Measurements from ENCODE around the gene SDR42E1. TPM values are rescaled to one million over a fixed set of nuclear protein-coding genes. Genes with fewer than 3 reads are reported as not detected.

SDR42E1 gene
- total RNA-seq, 1 experiment from 2014 or later = 4.4 TPM

DNA sequence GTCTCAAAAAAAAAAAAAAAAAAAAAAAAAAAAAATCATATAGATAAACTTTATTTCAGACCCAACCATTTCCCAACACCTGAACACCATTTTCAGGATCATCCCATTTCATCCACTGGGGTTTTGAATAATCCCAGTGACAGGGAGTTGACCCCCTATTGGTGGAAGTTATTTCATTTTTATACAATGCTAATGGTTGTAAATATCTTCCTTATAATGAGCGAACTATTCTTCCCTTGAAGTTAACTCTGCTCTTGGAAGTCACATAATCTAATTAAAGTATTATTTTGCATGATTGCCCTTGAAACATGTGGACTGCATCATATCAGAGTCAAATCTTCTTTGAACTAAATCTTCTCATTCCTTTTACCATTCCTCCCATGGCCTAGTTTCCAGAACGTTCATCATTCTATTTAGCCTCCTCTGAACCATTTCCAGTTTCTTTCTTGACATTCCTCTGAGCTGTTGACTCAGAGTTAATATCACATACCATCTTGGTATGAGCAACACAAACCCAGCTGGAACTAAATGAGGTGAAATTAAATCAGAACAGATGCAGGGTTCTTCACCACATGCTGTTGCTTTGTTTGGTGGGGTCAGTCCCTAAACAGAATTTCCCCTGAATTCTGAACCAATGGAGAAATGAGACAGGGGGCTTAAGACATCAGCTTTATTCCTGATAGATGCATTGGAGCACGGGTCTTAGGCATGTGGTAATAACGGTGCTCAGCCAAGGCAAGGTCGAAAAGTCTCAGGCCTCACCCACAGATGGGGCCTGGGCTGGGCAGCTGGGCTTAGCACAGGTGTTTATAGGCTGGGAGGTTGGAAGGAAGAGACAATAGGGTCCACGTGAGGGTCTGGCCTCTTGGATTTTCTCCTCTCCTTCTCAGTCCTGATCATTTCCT lies 32.7 kb upstream of the SDR42E1 start:
- H3K9ac ChIP-seq (ENCODE audit: low read length) = no peak overlapping the region
- no peaks in the 10 kb centered on the region for H4K20me1 ChIP-seq (ENCODE audit: insufficient read depth, low read depth, low read length)
- no peaks in the 10 kb centered on the region for H3K9me2 ChIP-seq (replicated peaks; ENCODE audit: insufficient read depth, low read length)
- no peak overlapping the region for H3K4me3 ChIP-seq (ENCODE audit: low read length)
- no peaks in the 10 kb centered on the region for H3K36me3 ChIP-seq (ENCODE audit: insufficient read depth, low read length)
- H3K4me2 ChIP-seq (ENCODE audit: low read depth, low read length, poor library complexity, severe bottlenecking) = no peak overlapping the region
- no peaks in the 10 kb centered on the region for H3K27me3 ChIP-seq (ENCODE audit: low read length)
- DNase-seq = no peak
- no peak overlapping the region for H2AFZ ChIP-seq (ENCODE audit: low read length)
- no peaks in the 10 kb centered on the region for H3K79me2 ChIP-seq (ENCODE audit: low read length)
- no peaks in the 10 kb centered on the region for H3K9me3 ChIP-seq (ENCODE audit: low read length)
- H3K27ac ChIP-seq (ENCODE audit: low read length) = no peak overlapping the region
- no peaks in the 10 kb centered on the region for H3K4me1 ChIP-seq (ENCODE audit: low read length)

DNA sequence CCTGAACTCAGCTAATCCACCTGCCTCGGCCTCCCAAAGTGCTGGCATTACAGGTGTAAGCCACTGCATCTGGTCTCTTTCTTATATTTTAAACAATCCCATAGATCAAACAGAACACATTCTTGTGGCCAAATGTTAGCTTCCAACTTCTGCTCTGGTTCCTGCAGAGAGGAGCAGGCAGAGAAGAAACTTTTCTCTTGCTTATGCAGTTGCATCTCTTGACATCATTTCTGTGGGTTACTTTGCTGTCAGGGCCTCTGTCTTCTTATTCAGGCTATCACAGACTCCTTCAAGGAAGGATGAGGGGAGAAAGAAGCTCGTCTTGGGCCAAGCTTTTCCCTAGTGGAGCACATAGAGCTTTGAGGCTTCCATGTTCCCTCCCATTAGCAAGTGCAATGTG lies 31.6 kb upstream of the SDR42E1 start:
- H3K4me1 ChIP-seq (ENCODE audit: low read length) = no peaks in the 10 kb centered on the region
- no peaks in the 10 kb centered on the region for H4K20me1 ChIP-seq (ENCODE audit: insufficient read depth, low read depth, low read length)
- no peak for DNase-seq
- no peak overlapping the region for H2AFZ ChIP-seq (ENCODE audit: low read length)
- H3K4me2 ChIP-seq (ENCODE audit: low read depth, low read length, poor library complexity, severe bottlenecking) = no peak overlapping the region
- H3K9ac ChIP-seq (ENCODE audit: low read length) = no peak overlapping the region
- no peak overlapping the region for H3K4me3 ChIP-seq (ENCODE audit: low read length)
- H3K79me2 ChIP-seq (ENCODE audit: low read length) = no peaks in the 10 kb centered on the region
- no peak overlapping the region for H3K27ac ChIP-seq (ENCODE audit: low read length)
- no peaks in the 10 kb centered on the region for H3K9me3 ChIP-seq (ENCODE audit: low read length)
- no peaks in the 10 kb centered on the region for H3K36me3 ChIP-seq (ENCODE audit: insufficient read depth, low read length)
- H3K9me2 ChIP-seq (replicated peaks; ENCODE audit: insufficient read depth, low read length) = no peaks in the 10 kb centered on the region
- H3K27me3 ChIP-seq (ENCODE audit: low read length) = no peaks in the 10 kb centered on the region

DNA sequence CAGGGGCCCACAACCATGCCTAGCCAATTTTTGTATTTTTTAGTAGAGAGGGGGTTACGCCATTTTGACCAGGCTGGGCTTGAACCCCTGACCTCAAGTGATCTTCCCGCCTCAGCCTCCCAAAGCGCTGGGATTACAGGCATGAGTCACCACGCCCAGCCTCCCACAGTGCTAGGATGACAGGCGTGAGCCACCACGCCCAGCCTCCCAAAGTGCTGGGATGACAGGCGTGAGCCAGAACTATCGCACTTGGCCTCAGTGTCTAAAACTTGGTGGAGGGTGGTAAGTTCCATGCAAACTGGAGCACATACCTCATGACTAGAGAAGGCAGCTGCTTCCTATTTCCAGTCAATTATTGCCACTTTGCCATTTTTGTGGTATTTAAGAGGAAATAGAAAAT lies 30.9 kb upstream of the SDR42E1 start:
- H3K9ac ChIP-seq (ENCODE audit: low read length) = no peak overlapping the region
- no peaks in the 10 kb centered on the region for H3K4me1 ChIP-seq (ENCODE audit: low read length)
- no peaks in the 10 kb centered on the region for H3K9me2 ChIP-seq (replicated peaks; ENCODE audit: insufficient read depth, low read length)
- H3K27ac ChIP-seq (ENCODE audit: low read length) = no peak overlapping the region
- H3K9me3 ChIP-seq (ENCODE audit: low read length) = no peaks in the 10 kb centered on the region
- no peak for DNase-seq
- H4K20me1 ChIP-seq (ENCODE audit: insufficient read depth, low read depth, low read length) = no peaks in the 10 kb centered on the region
- H3K36me3 ChIP-seq (ENCODE audit: insufficient read depth, low read length) = no peaks in the 10 kb centered on the region
- no peak overlapping the region for H3K4me2 ChIP-seq (ENCODE audit: low read depth, low read length, poor library complexity, severe bottlenecking)
- H3K27me3 ChIP-seq (ENCODE audit: low read length) = no peaks in the 10 kb centered on the region
- no peak overlapping the region for H2AFZ ChIP-seq (ENCODE audit: low read length)
- H3K4me3 ChIP-seq (ENCODE audit: low read length) = no peak overlapping the region
- no peaks in the 10 kb centered on the region for H3K79me2 ChIP-seq (ENCODE audit: low read length)

DNA sequence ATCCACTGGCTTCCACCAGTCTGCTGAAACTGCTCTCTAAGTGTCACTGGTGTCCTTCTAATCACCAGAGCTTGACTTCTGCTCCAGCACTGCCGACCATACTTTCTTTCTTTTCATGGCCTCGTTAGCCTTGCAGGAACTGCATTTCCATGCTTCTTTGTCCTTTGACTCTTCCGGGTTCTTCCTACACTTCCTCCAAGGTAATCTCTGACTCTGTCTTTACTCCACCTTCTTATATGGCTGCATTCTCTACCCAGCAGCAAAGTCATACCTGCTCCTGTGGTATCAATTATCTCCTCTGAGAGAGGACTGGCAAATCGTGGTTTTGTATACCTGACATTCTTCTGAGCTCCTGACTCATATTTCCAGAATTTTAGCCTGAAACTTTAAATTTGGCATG lies 30.3 kb upstream of the SDR42E1 start:
- Histone ChIP-seq H3K9me2 (replicated peaks; ENCODE audit: insufficient read depth, low read length) (no peaks in the 10 kb centered on the region), H3K9me3 (ENCODE audit: low read length) (no peaks in the 10 kb centered on the region), H2AFZ (ENCODE audit: low read length) (no peak overlapping the region), H3K4me1 (ENCODE audit: low read length) (no peaks in the 10 kb centered on the region), H3K27ac (ENCODE audit: low read length) (no peak overlapping the region), H3K79me2 (ENCODE audit: low read length) (no peaks in the 10 kb centered on the region), H3K9ac (ENCODE audit: low read length) (no peak overlapping the region), H4K20me1 (ENCODE audit: insufficient read depth, low read depth, low read length) (no peaks in the 10 kb centered on the region), H3K4me2 (ENCODE audit: low read depth, low read length, poor library complexity, severe bottlenecking) (no peak overlapping the region), H3K36me3 (ENCODE audit: insufficient read depth, low read length) (no peaks in the 10 kb centered on the region), H3K4me3 (ENCODE audit: low read length) (no peak overlapping the region), H3K27me3 (ENCODE audit: low read length) (no peaks in the 10 kb centered on the region)
- DNase-seq = no peak

DNA sequence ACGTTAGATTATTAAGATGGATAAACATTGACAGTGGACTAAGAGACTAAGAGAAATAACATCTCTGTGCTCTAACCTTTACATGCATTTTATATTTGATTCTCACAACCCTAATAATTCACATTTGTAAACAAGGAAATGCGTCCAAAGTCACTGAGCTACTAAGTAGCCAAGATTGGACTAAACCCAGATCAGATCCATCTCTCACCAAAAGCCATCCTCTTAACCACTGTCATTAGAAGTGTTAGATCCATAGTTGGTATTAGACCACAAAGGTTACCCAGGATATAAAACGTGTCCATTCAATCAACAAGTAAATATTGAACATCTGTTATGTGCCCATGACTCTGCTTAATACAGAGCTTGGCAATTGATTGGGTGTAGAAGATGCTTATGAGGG lies 29.0 kb upstream of the SDR42E1 start:
- DNase-seq = no peak
- no peaks in the 10 kb centered on the region for H3K4me1 ChIP-seq (ENCODE audit: low read length)
- no peaks in the 10 kb centered on the region for H3K9me2 ChIP-seq (replicated peaks; ENCODE audit: insufficient read depth, low read length)
- H3K36me3 ChIP-seq (ENCODE audit: insufficient read depth, low read length) = no peaks in the 10 kb centered on the region
- H3K27me3 ChIP-seq (ENCODE audit: low read length) = no peaks in the 10 kb centered on the region
- H3K27ac ChIP-seq (ENCODE audit: low read length) = no peak overlapping the region
- H3K4me3 ChIP-seq (ENCODE audit: low read length) = no peak overlapping the region
- H3K9ac ChIP-seq (ENCODE audit: low read length) = no peak overlapping the region
- no peaks in the 10 kb centered on the region for H4K20me1 ChIP-seq (ENCODE audit: insufficient read depth, low read depth, low read length)
- no peak overlapping the region for H3K4me2 ChIP-seq (ENCODE audit: low read depth, low read length, poor library complexity, severe bottlenecking)
- no peak overlapping the region for H2AFZ ChIP-seq (ENCODE audit: low read length)
- no peaks in the 10 kb centered on the region for H3K79me2 ChIP-seq (ENCODE audit: low read length)
- no peaks in the 10 kb centered on the region for H3K9me3 ChIP-seq (ENCODE audit: low read length)

DNA sequence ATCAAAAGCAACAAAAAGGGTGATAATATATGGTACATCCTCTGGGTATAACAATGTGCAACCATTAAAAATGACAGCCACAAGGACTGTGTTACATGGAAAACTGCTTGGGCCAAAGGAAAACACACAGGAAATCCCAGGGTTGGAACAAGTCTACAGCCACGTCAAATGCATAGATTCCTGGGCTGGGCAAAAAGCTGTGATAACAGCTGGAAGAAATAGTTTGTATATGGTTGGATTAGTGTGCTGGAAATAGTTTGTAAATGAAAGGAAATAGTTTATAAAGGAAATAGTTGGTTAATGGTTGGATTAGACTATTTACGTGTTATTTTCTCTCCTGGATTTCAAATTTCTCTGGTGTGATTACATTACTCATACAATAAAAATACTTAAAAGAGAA lies 26.4 kb upstream of the SDR42E1 start:
- Histone ChIP-seq H3K4me3 (ENCODE audit: low read length) (no peak overlapping the region), H3K9ac (ENCODE audit: low read length) (no peak overlapping the region), H3K4me1 (ENCODE audit: low read length) (no peaks in the 10 kb centered on the region), H3K9me2 (replicated peaks; ENCODE audit: insufficient read depth, low read length) (no peaks in the 10 kb centered on the region), H2AFZ (ENCODE audit: low read length) (no peak overlapping the region), H3K4me2 (ENCODE audit: low read depth, low read length, poor library complexity, severe bottlenecking) (no peak overlapping the region), H3K27me3 (ENCODE audit: low read length) (no peaks in the 10 kb centered on the region), H4K20me1 (ENCODE audit: insufficient read depth, low read depth, low read length) (no peaks in the 10 kb centered on the region; the same call in 1 of the 2 replicates), H3K36me3 (ENCODE audit: insufficient read depth, low read length) (no peaks in the 10 kb centered on the region), H3K27ac (ENCODE audit: low read length) (no peak overlapping the region), H3K79me2 (ENCODE audit: low read length) (no peaks in the 10 kb centered on the region), H3K9me3 (ENCODE audit: low read length) (no peaks in the 10 kb centered on the region)
- DNase-seq = no peak

DNA sequence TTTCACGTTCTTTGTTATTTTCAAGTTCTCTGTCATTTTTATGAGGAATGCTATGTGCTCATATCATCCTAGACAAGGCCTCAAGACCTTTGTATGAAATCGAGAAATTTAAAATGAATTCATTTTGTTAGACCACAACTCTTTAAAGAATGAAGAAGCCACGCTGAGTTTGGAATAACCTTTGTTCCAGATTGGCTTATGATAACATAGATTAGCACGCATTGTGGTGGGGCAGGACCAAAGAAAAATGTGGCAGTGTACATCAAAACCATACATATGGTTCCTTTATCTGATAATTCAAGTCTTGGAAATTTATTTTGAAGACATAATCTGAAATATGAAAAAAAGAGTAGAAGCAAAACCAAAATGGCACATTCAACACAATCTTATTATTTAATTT lies 26.0 kb upstream of the SDR42E1 start:
- Histone ChIP-seq H3K4me2 (ENCODE audit: low read depth, low read length, poor library complexity, severe bottlenecking) (no peak overlapping the region), H3K79me2 (ENCODE audit: low read length) (no peaks in the 10 kb centered on the region), H3K9me2 (replicated peaks; ENCODE audit: insufficient read depth, low read length) (no peaks in the 10 kb centered on the region), H4K20me1 (ENCODE audit: insufficient read depth, low read depth, low read length) (no peaks in the 10 kb centered on the region; the same call in 1 of the 2 replicates), H3K27ac (ENCODE audit: low read length) (no peak overlapping the region), H3K9me3 (ENCODE audit: low read length) (no peaks in the 10 kb centered on the region), H3K36me3 (ENCODE audit: insufficient read depth, low read length) (no peaks in the 10 kb centered on the region), H3K4me3 (ENCODE audit: low read length) (no peak overlapping the region), H3K27me3 (ENCODE audit: low read length) (no peaks in the 10 kb centered on the region), H2AFZ (ENCODE audit: low read length) (no peak overlapping the region), H3K4me1 (ENCODE audit: low read length) (no peaks in the 10 kb centered on the region), H3K9ac (ENCODE audit: low read length) (no peak overlapping the region)
- DNase-seq = no peak

DNA sequence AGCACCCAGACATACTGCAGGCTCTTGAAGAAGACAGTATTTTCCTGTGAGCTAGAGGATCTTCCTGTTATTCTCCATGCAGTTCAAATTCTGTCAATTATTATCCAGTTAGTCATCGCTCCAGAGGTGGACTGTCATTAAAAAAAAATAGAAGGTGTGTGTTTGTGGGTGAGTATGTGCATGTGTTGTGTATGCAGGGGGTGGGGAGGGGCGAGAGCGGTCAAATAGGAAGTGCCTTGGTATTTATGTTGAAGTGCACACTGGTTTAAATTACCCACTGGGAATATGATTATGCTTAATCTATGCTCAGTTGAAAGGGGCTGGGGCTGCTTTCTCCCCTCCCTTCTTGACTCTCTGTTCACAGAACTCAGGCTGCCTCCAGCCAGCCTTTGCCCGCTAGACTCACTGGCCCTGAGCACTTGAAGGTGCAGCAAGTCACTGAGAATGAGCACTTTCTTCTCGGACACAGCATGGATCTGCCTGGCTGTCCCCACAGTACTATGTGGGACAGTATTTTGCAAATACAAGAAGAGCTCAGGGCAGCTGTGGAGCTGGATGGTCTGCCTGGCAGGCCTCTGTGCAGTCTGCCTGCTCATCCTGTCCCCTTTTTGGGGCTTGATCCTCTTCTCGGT lies 23.8 kb upstream of the SDR42E1 start, which contains the start of gene HSD17B2:
Gene HSD17B2, plus strand, starts transcription at position 273 of the 632 bp plus-strand sequence. Its CDS starts 172 bp downstream, at position 445.
- Histone ChIP-seq H3K9ac (ENCODE audit: low read length) (no peak within 1 kb of the TSS), H2AFZ (ENCODE audit: low read length) (no peak within 1 kb of the TSS), H3K27ac (ENCODE audit: low read length) (no peak within 1 kb of the TSS), H3K9me2 (replicated peaks; ENCODE audit: insufficient read depth, low read length) (no peaks in the 10 kb centered on the region), H3K4me1 (ENCODE audit: low read length) (no peaks in the 10 kb centered on the region), H3K4me2 (ENCODE audit: low read depth, low read length, poor library complexity, severe bottlenecking) (no peak within 1 kb of the TSS), H3K36me3 (ENCODE audit: insufficient read depth, low read length) (no peaks in the 10 kb centered on the region), H3K4me3 (ENCODE audit: low read length) (no peak within 1 kb of the TSS), H3K79me2 (ENCODE audit: low read length) (no peaks in the 10 kb centered on the region), H3K27me3 (ENCODE audit: low read length) (no peaks in the 10 kb centered on the region), H4K20me1 (ENCODE audit: insufficient read depth, low read depth, low read length) (no peaks in the 10 kb centered on the region; the same call in 1 of the 2 replicates), H3K9me3 (ENCODE audit: low read length) (no peaks in the 10 kb centered on the region)
- DNase-seq = no peak
